Activated naive CD4-positive, alpha-beta T cell treated with anti-CD3 and anti-CD28 coated beads, Interleukin-2, amount 10 ng/mL, durations not matched to agents 7 days and 5 days (primary cell): ENCODE results near the gene MGST3.
"Not testable (repeated sequence)": the region's sequence is repeated elsewhere in the genome, so short reads cannot be mapped to it uniquely, and the experiment has no call there.

Experiments used
- CTCF ChIA-PET: fragments of 350-600 bp; sonication (Branson Sonifier 250); formaldehyde crosslinking; loops from one replicate; lab custom pipeline; 2021; ENCODE audit warnings: antibody characterized with exemption; lab: Charles Lee
- DNase-seq: peaks from one replicate; pipeline ENCODE4 v3.0.0-alpha.2; 2020
- H3K27ac Mint-ChIP-seq: one replicate; pipeline ENCODE4 v1.8.0; 2021; ENCODE audit warnings: mild to moderate bottlenecking, moderate library complexity, mixed read lengths
- H3K27me3 Mint-ChIP-seq: one replicate; pipeline ENCODE4 v1.8.0; 2021; ENCODE audit warnings: mild to moderate bottlenecking, mixed read lengths
- H3K36me3 Mint-ChIP-seq: one replicate; pipeline ENCODE4 v1.8.0; 2021; ENCODE audit warnings: mixed read lengths
- H3K4me1 Mint-ChIP-seq: one replicate; pipeline ENCODE4 v1.8.0; 2021; ENCODE audit warnings: mixed read lengths
- H3K4me3 Mint-ChIP-seq: one replicate; pipeline ENCODE4 v1.8.0; 2021; ENCODE audit warnings: mild to moderate bottlenecking, moderate library complexity, mixed read lengths
- H3K9me3 Mint-ChIP-seq: one replicate; pipeline ENCODE4 v1.8.0; 2021; ENCODE audit warnings: mixed read lengths

The MGST3 gene

DNA sequence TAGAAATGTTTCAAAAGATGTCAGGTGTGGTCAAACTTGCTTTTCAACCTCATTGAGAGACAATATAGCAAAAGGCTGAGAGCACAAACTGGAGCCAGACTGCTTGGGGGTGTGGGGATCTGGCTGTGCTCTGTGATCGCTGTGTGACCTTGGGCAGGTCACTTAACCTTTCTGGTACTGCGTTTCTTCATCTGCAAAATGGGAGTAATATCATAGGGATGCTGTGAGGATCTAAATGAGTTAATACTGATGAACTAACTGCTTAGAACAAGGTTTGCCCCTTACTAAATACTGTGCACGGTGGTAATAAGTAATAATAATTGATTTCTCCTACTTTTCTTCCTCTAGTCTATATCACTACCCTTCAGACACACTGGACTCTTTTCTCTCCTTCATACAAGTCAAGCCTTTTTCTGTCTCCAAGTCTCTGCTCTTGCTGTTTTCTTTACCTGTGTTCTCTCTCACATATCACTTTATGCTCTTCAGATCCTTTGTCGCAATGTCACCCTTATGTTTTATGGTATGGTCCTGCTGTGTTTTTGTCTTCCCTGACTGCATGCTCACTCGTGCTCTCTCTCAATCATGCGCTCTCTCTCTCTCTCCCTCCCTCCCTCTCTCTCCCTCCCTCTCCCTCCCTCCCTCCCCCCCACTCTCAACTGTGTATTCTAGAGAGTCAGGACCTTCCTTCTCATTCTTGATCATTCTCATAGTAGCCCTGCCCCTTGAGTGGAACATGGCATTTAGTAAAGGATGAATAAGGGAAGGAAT lies 3.3 kb downstream of the MGST3 start:
- peaks cover 9% of the 10 kb centered on the region for H3K4me1 Mint-ChIP-seq
- CTCF ChIA-PET = no interaction called here
- H3K9me3 Mint-ChIP-seq = no peaks in the 10 kb centered on the region
- peaks cover 8% of the 10 kb centered on the region for H3K27me3 Mint-ChIP-seq
- no peak for DNase-seq
- H3K4me3 Mint-ChIP-seq = no peak overlapping the region
- H3K36me3 Mint-ChIP-seq = no peaks in the 10 kb centered on the region
- H3K27ac Mint-ChIP-seq = no peak overlapping the region

DNA sequence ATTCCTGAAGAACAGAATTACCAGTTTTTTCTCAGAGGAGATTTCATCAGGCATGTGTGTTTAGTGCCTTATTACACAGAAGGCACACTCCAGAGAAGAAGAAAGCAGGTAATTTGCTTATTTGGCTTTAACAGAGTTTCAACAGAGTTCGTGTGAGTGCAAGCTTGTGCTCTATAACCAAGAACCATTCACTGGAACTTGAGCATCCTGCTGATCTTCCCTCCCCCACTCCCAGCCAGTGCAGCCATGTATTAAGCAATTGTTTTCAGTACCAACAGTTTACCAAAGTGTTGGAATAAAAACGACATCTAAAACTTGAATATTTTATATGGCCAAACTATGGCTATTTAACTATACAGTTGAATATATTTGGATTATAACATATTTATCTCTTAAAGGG lies 4.3 kb downstream of the MGST3 start:
- Mint-ChIP-seq H3K27me3 (peaks cover 4% of the 10 kb centered on the region), H3K4me3 (no peak overlapping the region), H3K9me3 (no peaks in the 10 kb centered on the region), H3K4me1 (peaks cover 9% of the 10 kb centered on the region), H3K27ac (no peak overlapping the region), H3K36me3 (no peaks in the 10 kb centered on the region)
- no peak for DNase-seq
- CTCF ChIA-PET = no interaction called here

DNA sequence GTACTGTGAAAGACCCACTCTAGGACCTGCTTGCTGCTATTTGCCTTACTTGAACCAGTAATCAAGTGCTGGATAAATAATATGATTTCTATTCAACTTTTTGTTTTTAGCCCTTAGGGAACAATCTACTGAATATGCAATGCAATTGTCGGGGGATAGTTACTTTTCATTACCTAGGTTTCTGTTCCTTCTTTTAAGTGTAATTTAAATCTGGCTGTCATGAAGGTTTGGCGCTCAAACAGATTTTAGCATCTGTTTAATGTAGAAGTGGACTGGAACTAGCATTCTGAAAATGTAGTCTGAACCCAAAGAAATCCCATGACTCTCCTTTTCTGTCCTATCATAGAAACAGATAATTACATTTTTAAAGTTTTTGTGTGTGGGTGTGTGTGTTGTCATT lies 4.8 kb downstream of the MGST3 start:
- no peak for DNase-seq
- H3K36me3 Mint-ChIP-seq = no peaks in the 10 kb centered on the region
- no peak overlapping the region for H3K4me3 Mint-ChIP-seq
- no peaks in the 10 kb centered on the region for H3K9me3 Mint-ChIP-seq
- H3K4me1 Mint-ChIP-seq = peaks cover 12% of the 10 kb centered on the region
- CTCF ChIA-PET = no interaction called here
- no peak overlapping the region for H3K27ac Mint-ChIP-seq
- H3K27me3 Mint-ChIP-seq = peaks cover 4% of the 10 kb centered on the region

DNA sequence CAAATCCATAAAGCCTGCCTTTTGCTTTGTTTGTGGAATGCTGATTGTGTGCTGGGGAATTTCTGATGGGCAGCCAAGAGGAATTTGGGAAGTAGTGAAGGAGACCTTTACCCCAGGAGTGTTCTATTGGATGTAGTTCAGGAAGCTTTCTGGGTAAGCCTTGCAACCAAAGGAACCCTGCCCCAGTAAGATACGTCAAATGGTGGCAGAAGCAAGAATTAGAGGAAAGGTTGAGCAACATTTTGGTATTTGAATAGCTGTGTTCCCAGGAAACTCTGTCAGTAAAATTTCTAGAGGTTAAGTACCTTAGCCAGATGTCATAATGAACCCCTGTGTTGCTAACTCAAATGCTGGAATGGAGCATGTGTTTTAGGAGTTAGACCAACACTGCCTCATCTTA lies 6.4 kb downstream of the MGST3 start:
- H3K4me1 Mint-ChIP-seq = peaks cover 12% of the 10 kb centered on the region
- H3K36me3 Mint-ChIP-seq = no peaks in the 10 kb centered on the region
- CTCF ChIA-PET = no interaction called here
- no peak for DNase-seq
- no peaks in the 10 kb centered on the region for H3K9me3 Mint-ChIP-seq
- H3K4me3 Mint-ChIP-seq = no peak overlapping the region
- H3K27me3 Mint-ChIP-seq = peaks cover 4% of the 10 kb centered on the region
- no peak overlapping the region for H3K27ac Mint-ChIP-seq

DNA sequence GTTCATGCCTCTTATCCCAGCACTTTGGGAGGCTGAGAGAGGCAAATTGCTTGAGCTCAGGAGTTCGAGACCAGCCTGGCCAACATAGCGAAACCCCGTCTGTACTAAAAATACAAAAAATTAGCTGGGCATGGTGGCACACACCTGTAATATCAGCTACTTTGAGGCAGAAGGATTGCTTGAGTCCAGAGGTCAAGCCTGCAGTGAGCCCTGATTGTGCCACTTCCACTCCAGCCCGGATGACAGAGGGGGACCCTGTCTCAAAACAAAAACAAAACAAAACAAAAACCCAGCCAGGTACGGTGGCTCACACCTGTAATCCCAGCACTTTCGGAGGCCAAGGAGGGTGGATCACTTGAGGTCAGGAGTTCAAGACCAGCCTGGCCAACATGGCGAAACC lies 7.2 kb downstream of the MGST3 start:
- DNase-seq, H3K27me3 Mint-ChIP-seq, H3K4me3 Mint-ChIP-seq, H3K27ac Mint-ChIP-seq, H3K9me3 Mint-ChIP-seq, CTCF ChIA-PET, H3K4me1 Mint-ChIP-seq, H3K36me3 Mint-ChIP-seq: not testable (repeated sequence)

DNA sequence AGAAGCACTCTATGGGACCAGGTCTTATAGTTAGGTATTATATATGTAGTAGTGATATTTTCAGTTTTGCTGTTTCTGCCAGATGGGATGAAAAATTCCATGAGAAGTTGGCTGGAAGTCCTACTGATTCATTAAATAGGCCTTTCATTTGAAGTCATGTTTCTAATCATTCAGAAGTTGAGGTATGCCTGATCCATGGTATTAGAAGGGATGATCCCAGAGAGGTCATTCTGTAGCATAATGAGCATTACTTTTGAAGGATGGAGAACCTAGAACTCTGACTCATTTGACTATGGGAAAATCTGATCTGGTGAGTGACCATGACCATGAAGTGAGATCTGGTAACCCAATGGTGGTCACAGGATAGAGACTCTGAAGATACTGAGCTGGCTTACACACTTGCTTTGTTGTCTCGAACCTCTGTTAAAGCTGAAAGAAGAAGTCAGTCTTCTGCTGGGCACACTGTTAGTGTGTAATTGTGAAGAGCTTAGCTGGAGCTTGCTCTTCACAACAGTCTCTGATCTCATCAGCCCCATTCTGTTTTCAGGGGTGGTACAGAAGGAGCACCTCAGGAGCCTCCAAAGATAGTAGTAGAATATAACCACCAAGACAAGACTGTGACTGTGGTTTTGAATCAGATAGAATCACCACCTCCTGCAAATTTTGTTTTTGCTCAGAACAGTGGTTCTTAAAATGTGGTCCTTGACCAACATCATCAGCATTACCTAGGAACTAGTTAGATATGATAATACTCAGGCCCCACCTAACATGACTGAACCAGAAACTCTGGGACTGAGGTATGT lies 9.0 kb downstream of the MGST3 start:
- Mint-ChIP-seq H3K27ac (no peak overlapping the region), H3K4me1 (peaks cover 9% of the 10 kb centered on the region), H3K27me3 (no peaks in the 10 kb centered on the region), H3K36me3 (no peaks in the 10 kb centered on the region), H3K4me3 (no peak overlapping the region), H3K9me3 (no peaks in the 10 kb centered on the region)
- DNase-seq = no peak
- CTCF ChIA-PET = no interaction called here

DNA sequence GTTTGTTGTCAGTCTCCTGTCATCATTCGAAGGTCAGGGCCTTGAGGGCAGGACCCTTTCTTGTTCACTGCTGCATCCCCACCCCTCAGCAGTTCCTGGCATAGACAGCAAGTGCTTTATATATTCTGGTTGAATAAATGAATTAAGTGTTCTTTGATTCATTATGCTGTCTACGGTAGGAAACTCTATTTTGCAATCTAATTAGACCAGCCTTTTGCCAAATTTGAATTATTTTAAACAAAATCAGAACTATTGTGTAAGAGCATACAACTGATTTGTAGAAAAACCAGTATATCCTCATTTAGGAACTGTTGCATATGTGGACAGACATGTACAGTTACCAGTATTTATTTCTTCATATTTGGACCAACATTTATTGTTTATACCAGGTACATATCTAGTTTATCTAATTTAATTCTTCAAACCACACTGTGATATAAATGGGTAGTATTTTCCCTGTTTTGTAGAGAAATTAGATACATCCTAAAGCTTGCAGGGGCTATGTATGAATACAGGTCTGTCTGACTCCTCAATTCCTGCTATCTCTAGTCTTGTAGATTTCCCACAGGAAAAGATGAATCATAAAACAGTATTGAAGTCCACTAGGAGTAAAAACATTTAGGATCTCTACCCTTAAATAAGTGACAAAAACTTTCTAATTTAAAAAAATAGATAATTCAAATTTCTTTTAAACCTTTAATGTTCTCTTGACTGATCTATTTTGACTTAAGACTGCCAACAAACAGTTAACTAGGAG lies 10.4 kb downstream of the MGST3 start:
- H3K4me1 Mint-ChIP-seq = peaks cover 21% of the 10 kb centered on the region
- no peaks in the 10 kb centered on the region for H3K9me3 Mint-ChIP-seq
- H3K4me3 Mint-ChIP-seq = no peak overlapping the region
- no peak for DNase-seq
- CTCF ChIA-PET = interaction anchor here (1.2 kb wide), 1 partner anchor 9 kb away, joined by 3 read pairs; no protein-coding TSS in a partner anchor
- H3K27ac Mint-ChIP-seq = no peak overlapping the region
- no peaks in the 10 kb centered on the region for H3K36me3 Mint-ChIP-seq
- no peaks in the 10 kb centered on the region for H3K27me3 Mint-ChIP-seq

DNA sequence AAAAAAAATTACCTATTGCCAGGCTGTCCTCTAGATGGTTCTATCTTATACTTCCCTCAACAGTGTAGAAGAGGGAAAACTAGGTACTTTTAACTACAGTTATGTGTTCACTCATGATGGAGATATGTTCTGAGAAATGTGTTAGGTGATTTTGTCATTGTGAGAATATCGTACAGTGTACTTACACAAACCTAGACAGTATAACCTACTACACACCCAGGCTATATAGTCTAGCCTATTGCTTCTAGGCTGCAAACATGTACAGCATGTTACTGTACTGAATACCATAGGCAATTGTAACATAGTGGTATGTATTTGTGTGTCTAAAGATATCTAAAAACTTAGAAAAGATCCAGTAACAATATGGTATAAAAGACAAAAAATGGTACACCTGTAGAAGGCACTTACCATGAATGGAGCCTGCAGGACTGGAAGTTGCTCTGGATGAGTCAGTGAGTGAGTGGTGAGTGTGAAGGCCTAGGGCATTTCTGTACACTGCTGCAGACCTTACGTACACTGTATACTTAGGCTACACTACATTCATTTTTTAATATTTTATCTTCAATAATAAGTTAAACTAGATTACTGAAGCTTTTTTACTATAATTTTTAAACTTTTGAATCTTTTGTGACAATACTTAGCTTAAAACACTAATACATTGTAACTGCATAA lies 13.2 kb downstream of the MGST3 start:
- no peaks in the 10 kb centered on the region for H3K9me3 Mint-ChIP-seq
- H3K4me1 Mint-ChIP-seq = peaks cover 26% of the 10 kb centered on the region
- H3K36me3 Mint-ChIP-seq = no peaks in the 10 kb centered on the region
- DNase-seq = no peak
- H3K4me3 Mint-ChIP-seq = no peak overlapping the region
- CTCF ChIA-PET = interaction anchor here (0.6 kb wide), 1 partner anchor 9 kb away, joined by 3 read pairs; no protein-coding TSS in a partner anchor
- H3K27ac Mint-ChIP-seq = no peak overlapping the region
- no peaks in the 10 kb centered on the region for H3K27me3 Mint-ChIP-seq

DNA sequence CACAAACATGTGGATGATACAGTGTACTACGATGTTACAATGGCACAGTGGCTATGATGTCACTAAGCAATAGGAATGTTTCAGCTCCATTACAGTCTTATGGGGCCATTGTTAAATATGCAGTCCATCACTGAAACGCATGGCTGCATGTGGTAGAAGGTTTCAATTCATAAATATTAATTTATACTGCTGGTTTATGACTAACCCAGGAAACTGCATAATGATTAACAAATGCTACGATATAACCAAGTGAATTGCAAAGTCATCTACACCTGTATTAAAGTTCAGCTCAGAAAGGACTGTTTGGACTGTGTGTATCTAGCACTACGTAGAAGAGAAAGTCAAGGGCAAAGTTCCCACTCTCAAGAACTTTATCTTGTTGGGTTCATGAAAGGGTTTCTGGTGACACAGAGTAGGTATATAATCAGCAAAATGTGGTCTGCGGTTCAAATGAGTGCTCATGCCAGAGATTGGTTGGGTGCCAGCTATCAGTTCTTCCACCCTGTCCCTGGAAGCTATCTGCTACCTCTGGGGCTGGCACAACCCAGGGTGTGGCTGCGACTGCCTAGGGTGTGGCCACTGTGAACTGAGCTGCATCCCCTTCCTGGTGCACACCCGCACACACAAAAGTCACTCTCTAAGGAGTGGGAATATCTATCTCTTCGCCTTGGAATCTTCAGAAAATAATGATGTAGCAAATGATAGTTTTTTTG lies 14.8 kb downstream of the MGST3 start:
- Mint-ChIP-seq H3K27me3 (no peaks in the 10 kb centered on the region), H3K9me3 (no peaks in the 10 kb centered on the region), H3K27ac (no peak overlapping the region), H3K4me3 (no peak overlapping the region), H3K36me3 (peaks cover 3% of the 10 kb centered on the region), H3K4me1 (peaks cover 17% of the 10 kb centered on the region)
- CTCF ChIA-PET = no interaction called here
- no peak for DNase-seq

DNA sequence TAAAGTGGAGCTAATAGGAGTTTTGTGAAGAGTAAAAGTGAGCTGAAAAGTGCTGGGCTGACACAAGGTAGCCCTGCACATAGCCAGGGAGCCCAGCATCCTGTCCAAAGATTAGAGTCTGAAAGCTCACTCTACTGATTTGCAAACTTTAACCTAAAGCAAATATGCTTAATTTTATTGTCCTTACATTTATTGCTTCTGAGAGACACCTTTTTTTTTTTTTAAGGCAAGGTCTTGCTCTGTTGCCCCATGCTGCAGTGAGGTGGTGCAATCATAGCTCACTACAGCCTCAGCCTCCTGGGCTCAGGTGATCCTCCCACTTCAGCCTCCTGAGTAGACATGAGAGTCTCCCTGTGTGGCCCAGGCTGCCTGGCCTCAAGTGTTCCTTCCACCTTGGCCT lies 16.5 kb downstream of the MGST3 start:
- CTCF ChIA-PET = no interaction called here
- H3K4me1 Mint-ChIP-seq = peaks cover 17% of the 10 kb centered on the region
- H3K36me3 Mint-ChIP-seq = peaks cover 3% of the 10 kb centered on the region
- H3K27me3 Mint-ChIP-seq = no peaks in the 10 kb centered on the region
- H3K4me3 Mint-ChIP-seq = no peak overlapping the region
- no peak for DNase-seq
- no peaks in the 10 kb centered on the region for H3K9me3 Mint-ChIP-seq
- no peak overlapping the region for H3K27ac Mint-ChIP-seq

DNA sequence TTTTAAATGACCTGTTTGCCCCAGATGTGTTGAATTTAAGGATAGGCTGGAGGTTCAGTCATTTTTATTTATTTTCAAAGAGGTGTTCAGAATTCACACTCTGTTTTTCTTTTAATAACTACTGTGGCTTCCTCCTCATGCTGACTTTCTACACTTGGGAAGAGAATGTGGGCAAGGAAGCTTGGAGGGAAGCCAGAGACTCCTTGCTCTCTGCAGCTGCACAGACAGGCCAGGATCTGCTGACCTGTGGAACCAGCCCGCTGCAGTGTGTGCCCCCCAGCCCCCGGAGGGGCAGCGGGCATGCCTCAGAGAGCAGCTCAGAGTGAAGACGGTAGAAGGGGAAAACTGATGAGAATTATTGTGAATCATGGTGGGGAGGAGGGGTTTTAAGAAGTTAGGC lies 16.9 kb downstream of the MGST3 start:
- no peak for DNase-seq
- Mint-ChIP-seq H3K36me3 (peaks cover 3% of the 10 kb centered on the region), H3K4me1 (peaks cover 17% of the 10 kb centered on the region), H3K9me3 (no peaks in the 10 kb centered on the region), H3K27ac (no peak overlapping the region), H3K27me3 (no peaks in the 10 kb centered on the region), H3K4me3 (no peak overlapping the region)
- CTCF ChIA-PET = no interaction called here

DNA sequence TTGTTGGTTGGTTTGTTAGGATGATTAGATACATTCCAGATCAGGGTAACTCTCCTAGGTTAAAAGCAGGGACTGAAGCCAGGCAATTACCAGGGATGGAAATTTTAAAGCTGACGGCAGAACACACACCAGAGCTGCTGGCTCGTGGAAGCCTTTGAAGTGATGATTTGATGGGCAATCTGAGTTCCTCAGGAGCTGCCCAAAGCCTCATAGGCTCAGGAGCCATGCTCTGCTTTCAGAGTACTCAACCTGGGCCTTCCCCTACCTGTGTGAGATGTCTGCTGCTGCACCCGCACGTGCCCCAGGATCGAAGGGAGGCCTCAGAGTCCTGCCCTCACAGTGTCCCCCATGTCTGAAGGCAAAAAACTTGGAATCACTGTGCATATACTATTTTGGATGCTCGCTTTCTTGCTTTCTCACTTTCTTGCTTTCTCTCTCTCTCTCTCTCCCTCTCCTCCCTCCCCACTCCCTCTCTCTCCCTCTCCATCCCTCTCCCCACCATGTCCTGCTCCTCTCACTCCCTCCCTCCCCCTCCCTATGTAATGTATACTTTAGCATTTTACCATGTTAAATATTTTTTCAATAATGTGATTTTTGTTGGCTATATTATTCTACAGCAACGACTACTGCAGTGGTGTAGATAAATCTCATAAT lies 18.0 kb downstream of the MGST3 start:
- Mint-ChIP-seq H3K36me3 (peaks cover 6% of the 10 kb centered on the region), H3K9me3 (no peaks in the 10 kb centered on the region), H3K4me3 (no peak overlapping the region), H3K27ac (no peak overlapping the region), H3K27me3 (no peaks in the 10 kb centered on the region), H3K4me1 (peaks cover 17% of the 10 kb centered on the region)
- no peak for DNase-seq
- CTCF ChIA-PET = no interaction called here

DNA sequence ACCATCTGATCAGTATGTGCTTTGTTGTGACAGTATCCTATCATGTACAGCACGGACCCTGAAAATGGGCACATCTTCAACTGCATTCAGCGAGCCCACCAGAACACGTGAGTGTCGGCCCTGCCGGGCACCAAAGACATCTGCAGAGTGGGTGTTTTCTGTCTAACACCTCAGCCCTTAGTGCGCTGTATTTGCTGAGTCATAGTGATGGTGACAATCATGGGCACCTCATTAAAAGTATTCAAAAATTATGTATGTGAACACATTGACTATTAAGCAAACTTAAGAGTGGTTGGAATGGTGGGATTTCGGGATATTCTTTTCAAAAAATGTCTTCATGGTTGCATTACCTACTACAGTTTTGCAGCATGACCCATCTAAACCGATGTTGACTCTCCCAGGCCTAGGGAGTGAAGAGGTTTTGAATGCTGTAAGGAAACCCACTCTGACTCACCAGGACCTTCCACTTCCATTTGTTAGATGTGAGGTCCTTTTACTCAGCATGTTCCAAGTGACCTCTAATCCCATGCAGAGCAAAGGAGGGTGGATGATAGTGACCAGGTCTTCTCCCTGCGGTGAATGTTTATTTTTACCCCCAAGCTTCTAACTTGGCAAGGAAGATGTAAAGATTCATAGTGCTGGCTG lies 20.1 kb downstream of the MGST3 start:
- H3K27me3 Mint-ChIP-seq = no peaks in the 10 kb centered on the region
- CTCF ChIA-PET = no interaction called here
- no peak for DNase-seq
- no peak overlapping the region for H3K4me3 Mint-ChIP-seq
- no peaks in the 10 kb centered on the region for H3K9me3 Mint-ChIP-seq
- peaks cover 8% of the 10 kb centered on the region for H3K4me1 Mint-ChIP-seq
- peaks cover 8% of the 10 kb centered on the region for H3K36me3 Mint-ChIP-seq
- H3K27ac Mint-ChIP-seq = no peak overlapping the region
